Esophagus mucosa (tissue), 1 donor: Measurements from ENCODE around the gene SETD5. TPM values are rescaled to one million over a fixed set of nuclear protein-coding genes. Genes with fewer than 3 reads are reported as not detected.

Experiments
- ATAC-seq: fragments of 200-7000 bp; cut with Tn5 transposase; one replicate; pipeline ENCODE4 v1.9.1; 2020
- total RNA-seq: library from RNA; stranded (reverse); gene quantifications from one replicate; pipeline ENCODE4 v1.2.4, GENCODE V29; 2023
- donor health status: DM: yes; HTN: yes; CAD: no.

SETD5 gene
- total RNA-seq, 1 donor from 2014 or later = 62.5 TPM

DNA sequence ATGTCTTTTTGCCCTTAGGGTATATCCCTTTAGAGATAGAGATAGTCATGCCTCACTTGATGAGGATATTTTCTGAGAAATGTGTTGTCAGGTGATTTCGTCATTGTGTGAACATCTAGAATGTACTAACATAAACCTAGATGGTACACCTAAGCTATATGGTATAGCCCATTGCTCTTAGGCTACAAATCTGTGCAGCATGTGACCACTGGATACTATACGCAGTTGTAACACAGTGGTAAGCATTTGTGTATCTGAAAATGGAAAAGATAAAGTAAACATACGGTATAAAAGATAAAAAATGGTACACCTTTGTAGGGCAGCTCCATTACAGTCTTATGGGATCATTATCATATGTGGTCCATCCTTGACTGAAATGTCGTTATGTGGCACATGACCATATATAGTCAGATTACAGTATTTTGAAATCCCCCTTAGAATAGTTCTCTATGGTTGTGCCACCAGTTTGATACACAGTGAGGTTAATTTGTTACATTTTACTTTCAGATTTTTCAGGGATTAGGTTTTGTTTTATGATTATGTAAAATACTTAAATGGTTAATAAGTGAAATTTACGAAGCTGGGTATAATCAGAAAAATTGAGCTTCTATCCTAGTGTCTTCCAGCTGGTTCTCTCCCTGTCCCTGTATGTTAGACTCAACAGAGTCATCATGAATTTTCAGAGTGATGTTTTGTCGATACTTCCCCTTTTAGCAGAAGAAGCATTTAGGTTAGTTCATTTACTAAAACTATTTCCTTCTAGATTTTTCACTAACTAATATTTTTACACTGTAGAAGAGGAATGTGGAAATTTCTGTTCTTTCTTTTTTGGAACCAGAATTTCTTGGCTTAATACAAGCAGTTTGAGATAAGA is 12.8 kb downstream of the SETD5 start:
- ATAC-seq = no peak

DNA sequence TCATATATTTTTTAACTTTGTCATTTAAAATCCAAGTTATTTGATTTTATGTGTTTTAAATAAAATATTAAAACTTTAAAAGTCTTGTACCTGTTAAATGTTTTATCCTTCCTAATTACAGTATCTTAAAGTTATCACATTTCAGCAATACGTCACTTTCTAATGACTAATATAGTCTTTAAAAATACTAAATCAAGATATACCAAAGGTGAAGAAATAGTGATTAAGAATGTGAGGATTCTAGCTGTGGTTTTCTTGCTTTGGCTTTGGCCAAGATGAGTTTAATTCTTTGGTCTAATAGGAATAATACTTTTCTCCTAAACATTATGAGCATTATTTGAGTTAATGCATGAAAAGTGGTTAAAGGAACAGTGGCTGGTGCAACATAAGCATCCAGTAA is 13.9 kb downstream of the SETD5 start:
- ATAC-seq = no peak

DNA sequence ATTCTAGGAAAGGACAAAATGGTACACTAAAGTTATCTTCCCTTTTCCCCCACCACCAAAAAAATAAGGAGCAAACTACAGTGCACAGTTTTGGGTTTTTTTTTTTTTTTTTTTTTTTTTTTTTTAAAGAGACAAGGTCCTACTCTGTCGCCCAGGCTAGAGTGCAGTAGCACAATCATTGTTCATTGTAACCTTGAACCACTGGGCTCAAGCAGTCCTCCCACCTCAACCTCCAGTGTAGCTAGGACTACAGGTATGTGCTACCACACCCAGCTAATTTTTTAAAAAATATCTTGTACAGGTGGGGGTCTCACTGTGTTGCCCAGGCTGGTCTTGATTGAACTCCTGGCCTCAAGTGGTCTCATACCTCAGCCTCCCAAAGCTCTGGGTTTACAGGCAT is 14.9 kb downstream of the SETD5 start:
- ATAC-seq = no peak

DNA sequence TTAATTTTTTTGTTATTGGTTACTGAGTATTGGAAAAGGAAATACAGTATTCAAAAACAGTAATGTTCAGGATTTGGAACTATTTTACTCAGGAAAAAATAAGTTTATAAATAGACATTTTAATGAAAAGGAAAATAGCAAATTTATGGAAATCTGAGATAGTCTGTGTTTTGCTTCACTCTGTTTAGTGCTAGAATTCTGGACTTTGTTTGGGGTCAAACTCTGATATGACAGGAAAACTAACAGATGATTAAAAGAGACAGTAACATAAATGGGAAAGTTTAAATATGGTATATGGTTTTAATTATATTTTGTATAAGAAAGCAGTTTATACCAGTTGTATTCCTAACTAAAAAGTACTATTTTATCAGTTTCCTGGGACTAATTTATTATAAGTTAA is 17.4 kb downstream of the SETD5 start:
- no peak for ATAC-seq

DNA sequence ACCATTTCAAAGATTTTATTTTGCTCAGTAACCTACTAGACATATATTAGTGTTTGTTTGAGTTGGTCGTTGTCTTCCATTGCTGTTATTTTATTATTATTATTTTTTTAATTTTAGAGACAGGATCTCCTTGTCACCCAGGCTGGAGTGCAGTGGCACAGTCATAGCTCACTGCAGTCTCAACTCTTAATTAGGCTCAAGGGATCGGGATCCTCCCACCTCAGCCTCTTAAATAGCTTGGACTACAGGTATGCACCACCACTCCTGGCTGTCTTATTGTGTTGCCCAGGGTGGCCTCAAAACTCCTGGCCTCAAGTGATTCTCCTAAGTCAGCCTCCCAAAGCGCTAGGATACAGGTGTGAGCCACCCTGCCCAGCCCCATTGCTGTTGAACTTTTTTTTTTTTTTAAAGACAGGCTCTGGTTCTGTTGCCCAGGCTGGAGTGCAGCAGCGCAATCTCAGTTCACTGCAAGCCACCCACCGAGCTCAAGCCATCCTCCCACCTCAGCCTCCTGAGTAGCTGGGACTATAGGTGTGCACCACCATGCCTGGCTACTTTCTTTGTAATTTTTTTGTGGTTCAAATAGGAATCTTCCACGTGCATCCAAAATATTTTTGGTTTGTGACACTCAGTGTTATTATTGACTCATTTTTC is 18.2 kb downstream of the SETD5 start:
- no peak for ATAC-seq

DNA sequence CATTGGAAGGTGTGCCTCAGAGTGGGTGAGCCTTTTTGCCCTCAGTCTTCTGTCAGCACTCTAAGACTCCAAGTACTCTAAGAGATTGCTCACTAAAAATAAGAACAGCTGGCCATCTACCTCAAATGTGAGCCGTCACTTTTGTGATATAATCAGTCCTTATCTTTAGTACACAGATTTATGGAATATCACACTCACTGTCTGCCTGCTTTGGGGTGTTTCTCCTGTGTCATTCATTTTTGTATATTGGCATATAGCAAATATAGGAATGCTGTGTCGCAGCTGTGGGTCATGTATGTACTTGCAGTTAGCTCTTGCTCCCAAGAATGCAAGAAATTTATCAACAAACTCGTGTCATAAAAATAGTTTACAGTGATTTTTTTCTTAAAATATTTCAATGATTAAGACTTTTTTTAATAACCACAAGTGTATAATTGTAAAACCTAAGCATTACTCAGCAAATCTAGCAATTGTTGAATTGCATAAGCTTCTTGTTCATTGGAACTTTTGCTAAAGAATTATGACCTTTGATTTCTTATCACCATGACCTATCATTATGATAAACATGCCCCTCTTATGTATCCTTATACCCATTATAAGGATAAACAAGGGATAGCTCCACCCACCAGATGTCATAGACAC is 18.8 kb downstream of the SETD5 start:
- peak; percentile 25 for ATAC-seq

DNA sequence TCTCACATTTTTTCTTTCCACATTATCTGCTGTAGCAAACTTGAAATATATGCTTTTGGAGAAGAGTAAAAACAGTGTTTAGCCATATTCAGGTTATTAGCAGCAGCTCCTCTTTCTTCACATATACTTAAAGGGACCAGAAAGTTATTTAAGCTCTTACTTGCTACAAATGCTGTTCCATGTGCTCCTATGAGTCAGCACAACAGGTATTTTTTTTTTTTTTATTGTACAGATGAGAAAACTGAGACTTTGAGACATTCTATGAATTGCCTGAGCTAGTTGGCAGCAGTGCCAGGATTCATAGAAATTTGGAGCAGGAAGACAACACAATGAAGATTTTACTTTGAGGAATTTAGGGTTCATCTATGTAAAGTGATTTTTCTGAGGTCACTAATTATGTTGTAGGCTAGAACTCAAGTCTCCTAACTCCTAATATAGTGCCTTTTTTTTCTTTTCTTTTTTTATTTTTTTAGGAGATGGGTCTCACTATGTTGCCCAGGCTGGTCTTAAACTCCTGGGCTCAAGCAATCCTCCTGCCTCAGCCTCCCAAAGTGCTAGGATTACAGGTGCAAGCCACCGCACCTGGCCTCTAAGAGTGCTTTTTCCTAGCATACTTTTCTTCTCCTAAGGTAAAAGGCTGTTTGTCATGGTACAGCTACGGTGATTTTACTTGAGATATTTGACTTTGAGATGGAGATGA is 23.6 kb downstream of the SETD5 start:
- ATAC-seq = no peak

DNA sequence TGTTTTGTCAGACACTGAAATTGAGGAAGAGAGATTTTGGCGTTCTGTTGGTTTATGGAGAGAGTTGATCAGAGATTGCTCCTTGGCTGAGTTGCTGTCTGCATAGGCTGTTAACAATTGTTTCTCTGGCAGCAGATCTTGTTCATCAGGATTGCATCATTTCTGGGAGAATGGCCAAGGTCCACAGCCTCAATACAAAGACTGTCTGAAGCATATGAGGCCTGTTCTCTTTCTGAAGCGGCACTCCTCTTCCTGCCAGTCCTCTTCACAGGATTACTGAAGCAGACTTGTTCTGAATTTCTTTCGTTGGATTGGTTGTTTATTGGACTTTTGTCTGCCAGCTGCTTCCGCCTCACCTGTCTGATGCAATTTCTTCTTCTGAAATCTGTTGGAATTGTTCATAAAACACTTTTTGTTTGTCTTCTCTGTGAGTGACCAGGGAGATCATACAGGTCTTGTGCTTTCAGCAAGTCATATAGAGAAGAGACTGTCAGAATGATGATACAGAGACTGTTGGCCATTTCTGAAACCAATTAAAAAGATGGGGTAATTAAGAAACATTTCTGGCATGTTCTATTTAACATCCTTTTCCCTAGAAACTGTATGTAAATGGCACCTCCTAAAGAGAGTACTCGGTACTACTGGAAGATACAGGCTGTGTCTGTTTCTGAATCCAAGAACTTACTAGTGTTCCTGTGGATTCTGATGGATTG is 25.5 kb downstream of the SETD5 start:
- ATAC-seq = peak; percentile 99

DNA sequence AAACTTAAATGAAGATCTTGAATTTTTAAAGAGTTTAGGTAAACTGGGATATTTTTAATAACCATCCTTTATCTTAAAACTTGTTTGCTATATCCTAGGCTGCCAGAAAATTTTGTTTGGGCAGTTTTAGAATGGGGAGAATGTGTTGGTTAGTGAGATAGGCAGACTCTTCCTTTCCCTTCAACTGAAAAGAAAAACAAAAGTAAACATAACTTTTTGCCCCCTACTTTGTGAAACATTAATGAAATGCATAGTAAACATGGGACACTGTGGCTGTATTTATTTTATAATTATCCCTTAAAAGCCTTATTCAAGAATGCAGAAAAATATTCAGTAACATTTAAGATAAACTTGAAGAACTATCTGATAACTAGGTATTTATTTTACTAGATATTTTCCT is 31.0 kb downstream of the SETD5 start:
- no peak for ATAC-seq

DNA sequence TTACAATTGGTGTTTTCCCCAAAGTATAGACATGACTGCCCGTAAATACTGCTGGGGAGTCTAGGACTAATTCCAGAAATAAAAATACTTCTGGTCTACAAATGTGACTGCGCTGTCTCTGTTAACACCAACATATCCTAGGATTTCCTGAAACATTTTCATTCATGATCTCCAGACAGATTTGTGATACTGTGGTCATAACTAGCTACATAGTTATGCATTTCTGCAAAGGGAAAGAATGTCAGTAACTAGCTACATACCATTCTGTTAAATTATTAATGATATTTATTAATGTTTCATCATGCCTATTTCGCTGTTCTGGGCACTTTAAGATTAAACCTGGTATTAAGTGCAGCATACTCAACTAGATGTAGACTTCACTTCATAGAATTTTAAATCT is 33.3 kb downstream of the SETD5 start:
- no peak for ATAC-seq

DNA sequence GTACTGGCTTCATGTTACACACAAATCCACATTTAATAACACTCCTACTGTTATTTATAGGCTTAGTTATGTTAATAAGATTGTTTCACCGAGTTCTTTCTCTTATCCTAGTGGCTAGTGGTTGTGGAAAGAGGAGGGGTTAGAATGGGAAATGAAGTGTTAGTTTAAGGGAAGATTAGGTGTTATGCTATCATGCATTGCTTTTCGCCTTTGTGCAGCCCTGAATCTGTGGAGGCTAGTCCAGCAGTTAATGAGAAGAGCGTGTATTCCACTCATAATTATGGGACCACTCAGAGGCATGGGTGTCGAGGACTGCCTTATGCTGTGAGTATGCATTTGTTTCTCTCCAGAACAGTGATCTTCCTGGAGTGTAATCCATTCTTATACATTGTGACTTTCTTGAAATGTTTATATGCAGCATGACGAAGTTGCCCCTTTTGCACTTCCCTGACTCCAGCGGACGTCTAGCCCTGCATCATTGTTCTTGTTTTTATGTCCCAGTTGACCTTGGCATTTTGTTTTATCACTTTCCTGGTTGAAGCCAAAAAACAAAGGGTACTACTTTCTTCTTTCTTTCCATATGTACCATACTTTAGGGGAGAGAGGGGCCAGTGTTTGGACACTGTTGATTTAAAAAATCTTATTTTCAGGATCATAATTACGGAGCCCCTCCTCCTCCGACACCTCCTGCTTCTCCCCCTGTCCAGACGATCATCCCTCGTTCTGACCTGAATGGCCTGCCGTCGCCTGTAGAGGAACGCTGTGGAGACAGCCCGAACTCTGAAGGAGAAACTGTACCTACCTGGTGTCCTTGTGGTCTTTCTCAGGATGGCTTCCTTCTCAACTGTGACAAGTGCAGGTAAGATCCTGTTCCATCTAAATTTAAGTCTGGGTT is 36.5 kb downstream of the SETD5 start:
- ATAC-seq = no peak

DNA sequence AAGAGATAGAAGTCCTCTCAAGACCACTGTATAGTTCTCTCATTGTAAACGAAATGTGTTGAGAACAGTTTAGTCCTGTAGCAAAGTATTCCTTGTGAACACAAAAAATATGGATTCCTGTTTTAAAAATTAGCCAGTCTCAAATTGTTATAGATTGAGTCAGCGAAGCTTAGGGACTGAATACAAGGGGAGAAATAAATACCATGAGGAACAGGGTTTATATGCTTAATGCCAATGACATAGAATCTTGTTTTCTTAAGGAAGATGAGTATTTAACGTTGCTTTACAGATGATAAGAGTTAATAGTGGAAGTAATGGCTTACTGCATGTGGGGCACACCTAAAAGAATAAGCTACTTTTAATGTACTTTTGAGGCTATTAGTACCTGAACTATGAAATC is 37.9 kb downstream of the SETD5 start:
- ATAC-seq = no peak

DNA sequence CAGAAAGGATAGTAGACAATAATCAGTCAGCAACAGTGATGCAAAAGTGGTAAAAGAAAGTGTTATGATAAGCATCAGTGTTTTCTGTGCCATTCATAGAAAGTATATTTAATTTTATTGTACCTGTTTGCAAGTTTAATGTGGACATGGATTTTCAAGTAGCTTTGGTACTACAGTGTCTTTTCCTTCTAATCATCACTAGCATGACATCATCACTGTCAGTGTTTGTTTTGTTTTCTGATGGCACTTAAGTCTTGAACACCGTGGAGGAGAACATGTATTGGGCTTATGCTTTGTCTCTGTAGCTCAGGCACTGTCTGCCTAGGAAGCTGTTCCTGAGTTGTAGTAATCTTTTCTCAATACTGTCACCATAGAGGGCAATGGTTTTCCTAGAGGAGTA is 41.9 kb downstream of the SETD5 start:
- no peak for ATAC-seq

DNA sequence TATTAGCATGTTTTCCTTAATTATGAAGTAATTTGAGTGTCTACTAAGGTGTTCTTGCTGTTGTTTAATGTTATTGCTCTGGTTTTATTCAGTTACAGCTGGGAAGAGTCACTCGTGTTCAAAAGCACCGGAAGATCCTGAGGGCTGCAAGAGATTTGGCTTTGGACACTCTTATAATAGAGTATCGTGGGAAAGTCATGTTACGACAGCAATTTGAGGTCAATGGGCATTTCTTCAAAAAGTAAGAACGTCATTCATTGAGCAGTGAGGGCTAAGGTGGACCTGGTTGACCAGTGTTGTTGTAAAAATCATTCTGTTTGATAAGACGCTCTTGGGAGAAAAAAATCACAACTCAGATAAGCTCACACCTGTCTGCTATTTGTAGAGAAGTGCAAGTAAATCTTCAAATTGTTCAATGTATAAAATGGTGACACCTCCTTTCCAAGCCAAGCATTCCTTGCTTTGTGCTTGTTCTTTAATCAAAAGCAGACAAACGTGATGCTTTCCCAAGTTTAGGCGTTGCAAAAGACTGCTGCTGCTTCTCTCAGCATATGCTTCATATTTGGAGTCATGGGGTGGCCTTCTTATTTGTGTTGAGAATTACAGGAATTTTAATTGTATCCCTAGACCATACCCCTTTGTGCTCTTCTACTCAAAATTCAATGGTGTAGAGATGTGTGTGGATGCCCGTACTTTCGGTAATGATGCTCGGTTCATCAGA is 44.2 kb downstream of the SETD5 start:
- ATAC-seq = no peak

DNA sequence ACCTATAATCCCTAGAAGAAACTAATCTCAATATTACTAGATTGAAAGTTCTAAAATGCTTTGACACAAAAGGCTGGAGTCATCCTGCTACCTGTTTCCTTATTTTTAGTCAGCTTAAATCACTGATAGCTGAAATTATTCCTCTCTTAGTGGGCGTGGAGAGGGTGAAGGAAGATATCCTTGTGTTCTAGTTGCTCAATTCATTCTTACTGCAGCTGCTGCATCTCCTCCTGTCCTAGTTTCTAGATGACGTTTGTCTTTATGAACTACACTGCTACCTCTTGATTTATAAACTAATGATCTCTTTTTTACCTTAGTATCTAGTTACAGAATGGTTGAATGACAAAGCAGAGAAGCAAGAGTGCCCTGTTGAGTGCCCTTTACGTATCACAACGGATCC is 50.7 kb downstream of the SETD5 start:
- no peak for ATAC-seq

DNA sequence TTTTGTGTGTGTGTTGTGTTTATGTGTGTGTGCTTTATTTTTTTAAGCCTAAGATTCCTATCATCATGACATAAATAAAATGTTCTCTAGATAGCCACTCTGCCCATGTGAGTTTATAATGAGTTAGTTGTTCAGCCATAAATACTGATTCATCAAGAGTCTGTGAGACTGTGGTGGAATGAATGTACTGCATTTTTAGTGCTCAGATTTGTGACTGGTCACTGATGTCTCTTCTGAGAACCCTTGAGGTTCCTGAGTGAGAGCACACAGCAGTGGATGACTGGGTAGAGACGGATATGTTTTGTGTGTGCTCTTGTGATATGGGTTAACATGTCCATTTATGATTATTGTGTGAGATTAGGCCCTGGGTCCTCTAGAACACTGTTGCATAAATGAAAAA is 51.2 kb downstream of the SETD5 start:
- ATAC-seq = no peak

DNA sequence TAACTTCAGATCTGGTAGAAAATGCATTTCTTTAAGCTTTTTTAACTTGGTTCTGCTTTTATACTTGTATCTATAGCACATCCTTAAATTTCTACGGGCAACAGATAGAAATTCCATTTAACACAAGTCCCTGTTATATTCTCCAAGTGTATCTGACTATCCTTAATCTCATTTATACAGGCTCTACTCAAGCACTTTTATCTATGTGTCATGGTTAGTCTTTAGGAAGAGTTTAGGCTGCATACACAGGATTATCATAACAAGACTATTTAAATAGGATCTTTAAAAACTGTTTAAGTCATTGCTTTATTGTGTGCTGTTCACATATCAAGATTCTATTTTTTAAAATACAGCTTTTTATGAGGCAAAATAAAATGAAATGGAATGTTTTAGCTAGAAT is 52.7 kb downstream of the SETD5 start:
- ATAC-seq = no peak

DNA sequence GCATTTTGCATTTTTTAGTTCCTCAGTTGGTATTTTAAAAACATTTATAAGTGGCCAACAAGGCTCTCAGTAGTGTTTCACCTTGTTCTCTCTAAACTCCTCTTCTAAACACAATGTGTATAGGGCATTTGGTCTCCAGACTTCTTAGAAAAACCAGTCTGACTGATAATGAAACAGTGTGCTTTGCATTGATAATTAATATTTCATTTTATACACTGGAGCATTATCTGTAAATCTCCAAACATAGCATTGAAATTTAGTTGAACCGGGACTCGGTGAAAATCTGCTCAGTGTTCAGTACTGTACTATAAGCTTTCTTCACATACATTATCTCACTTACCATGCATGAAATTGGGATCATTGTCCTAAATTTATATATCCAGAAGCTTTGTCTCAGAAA is 53.6 kb downstream of the SETD5 start:
- no peak for ATAC-seq

DNA sequence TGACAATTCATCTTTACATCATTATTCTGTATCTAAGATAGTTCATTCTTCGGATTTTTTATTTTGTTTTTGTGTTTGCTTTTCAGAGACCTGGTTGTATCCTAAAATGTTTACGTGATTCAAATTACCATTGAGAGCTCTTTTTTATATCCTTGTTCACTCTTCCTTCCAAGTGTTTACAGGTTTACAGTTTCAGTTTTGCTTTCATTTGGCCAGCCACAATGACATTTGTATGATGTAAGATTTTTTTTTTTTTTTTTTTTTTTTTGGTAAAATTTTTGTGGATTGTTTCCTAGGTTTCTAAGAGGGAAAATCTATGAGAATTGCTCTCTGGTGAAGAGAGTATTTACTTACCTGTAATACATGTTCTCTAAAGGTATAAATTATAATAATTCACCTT is 55.0 kb downstream of the SETD5 start:
- no peak for ATAC-seq

DNA sequence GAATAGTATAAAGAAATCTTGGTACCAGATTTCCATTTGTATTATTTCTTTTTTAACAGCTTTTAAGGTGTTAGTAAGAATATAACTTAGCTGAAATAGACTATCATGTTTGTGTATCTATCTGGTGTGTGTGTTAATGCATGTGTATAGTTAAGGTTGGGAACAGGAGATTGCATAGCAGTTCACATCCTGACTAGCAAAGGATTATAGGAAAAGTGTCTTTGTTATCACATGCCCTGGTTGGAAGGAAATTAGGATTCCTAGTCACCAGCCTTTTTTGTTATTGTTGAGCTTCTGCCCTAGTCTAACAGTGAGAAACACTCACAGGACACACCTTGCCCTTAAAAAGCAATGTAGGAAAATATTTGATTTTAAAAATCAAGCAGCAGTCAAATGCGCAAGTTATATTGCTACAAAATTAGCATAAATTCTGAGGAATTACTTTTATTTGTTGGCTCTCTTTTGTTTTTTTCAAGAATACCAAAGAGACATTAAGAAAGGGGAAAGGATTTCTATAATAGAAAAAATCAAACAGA is 58.2 kb downstream of the SETD5 start:
- ATAC-seq = no peak
